Measurements from ENCODE around the gene MVB12B. TPM values are rescaled to one million over a fixed set of nuclear protein-coding genes. Genes with fewer than 3 reads are reported as not detected.

The MVB12B gene
- total RNA-seq, 2 experiments from 2014 or later = 33.5 to 34.1 TPM

DNA sequence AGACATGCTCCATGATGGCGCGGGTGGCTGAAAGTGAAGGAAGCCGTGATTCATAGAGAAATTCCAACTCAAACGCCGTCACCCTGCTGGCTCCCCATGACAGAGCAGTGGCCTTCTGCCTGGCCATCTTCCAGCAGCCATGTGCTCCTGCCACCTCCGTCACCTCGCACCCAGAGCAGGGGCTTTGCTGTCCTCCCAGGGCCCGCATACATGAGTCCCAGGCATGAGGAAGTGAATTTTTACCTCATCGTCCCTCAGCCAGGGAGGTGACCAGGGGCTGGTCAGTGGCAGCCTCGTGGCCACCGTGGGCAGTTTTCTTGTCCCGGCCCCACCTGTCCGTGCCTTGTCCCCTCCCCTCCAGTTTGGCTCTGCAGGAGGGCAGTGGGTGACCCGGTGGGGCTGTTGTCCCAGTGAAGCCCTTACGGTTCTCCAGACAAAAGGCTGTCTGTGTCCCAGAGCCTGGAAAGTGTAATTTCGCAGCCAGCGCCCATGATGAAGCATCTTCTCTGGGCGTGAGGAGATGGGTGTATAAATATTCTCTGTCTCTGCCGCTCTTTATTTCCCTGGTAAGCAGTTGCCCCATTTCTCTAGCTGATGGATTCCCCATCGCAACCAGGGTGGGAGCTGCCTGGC is 163.1 kb downstream of the MVB12B start:
- Mint-ChIP-seq H3K27ac (no peak overlapping the region), H3K9me3 (no peaks in the 10 kb centered on the region), H3K4me1 (peaks cover 12% of the 10 kb centered on the region), H3K4me3 (no peak overlapping the region), H3K36me3 (no peaks in the 10 kb centered on the region), H3K27me3 (no peaks in the 10 kb centered on the region)
- POLR2A ChIA-PET = no interaction called here
- no peak for DNase-seq
- ATAC-seq (ENCODE audit: low read depth) = no peak

DNA sequence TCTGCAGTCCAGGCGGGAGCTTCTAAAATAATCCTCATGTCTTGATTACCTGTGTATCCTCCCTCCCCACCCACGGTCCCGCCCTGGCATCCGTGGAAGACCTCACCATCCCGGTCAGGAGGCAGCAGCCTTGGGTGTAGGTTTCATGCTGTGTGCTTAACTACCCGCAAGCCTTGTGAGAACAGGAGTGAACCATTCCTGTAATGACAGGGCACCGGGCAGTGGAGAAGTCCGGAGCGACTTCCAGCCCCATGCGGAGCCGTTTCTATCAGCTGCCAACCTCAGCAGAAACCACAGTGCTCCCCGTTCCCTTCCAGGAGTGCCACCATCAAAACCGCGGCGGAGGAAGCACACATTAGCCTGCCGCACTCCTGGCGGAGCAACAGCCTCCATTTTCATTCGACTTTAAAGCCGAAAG is 163.6 kb downstream of the MVB12B start:
- peaks cover 12% of the 10 kb centered on the region for H3K4me1 Mint-ChIP-seq
- no peaks in the 10 kb centered on the region for H3K36me3 Mint-ChIP-seq
- no peak for DNase-seq
- peak; percentile 20 for ATAC-seq (ENCODE audit: low read depth)
- H3K9me3 Mint-ChIP-seq = no peaks in the 10 kb centered on the region
- no peak overlapping the region for H3K27ac Mint-ChIP-seq
- H3K27me3 Mint-ChIP-seq = no peaks in the 10 kb centered on the region
- peak overlapping the region; percentile 49 for H3K4me3 Mint-ChIP-seq
- POLR2A ChIA-PET = no interaction called here

DNA sequence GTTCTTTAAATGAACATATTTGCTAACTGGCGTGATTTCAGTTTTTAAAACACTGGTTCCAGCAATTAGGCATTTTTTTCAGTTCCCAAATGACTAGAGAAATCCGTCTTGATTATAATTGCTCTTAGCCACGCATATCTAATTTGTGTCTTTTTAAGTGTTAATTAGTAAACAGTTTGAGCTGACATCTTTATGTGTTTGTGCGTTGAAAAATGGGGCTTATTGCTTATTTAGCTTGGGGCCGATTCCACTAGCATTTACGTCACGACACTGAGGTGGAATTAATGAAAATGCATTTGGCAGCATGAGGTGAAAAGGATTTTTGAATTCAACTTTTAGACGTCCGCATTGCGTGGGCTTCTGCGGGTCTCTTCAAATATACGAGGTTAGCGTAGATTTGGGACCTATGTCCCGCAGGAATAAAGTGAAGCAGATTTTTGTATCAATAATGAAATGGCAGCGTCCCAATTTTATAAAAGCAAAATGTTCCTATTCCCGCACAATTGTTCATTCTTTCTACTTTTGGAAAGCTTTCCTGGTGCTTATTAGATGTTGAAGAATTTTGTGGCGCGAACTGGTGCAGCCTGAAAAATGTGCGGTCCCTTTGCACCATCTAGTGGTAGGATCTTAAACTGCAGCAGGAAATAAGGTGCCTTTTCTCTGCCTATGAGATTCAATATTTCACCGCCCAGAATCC is 164.4 kb downstream of the MVB12B start:
- ATAC-seq (ENCODE audit: low read depth) (no peak), DNase-seq (no peak)
- H3K4me3 Mint-ChIP-seq = no peak overlapping the region
- H3K4me1 Mint-ChIP-seq = peaks cover 9% of the 10 kb centered on the region
- POLR2A ChIA-PET = interaction anchor here (1.1 to 1.8 kb wide), 2 partner anchors 9 to 94 kb away, joined by 3 to 5 read pairs; no protein-coding TSS in a partner anchor
- no peaks in the 10 kb centered on the region for H3K9me3 Mint-ChIP-seq
- H3K36me3 Mint-ChIP-seq = no peaks in the 10 kb centered on the region
- no peaks in the 10 kb centered on the region for H3K27me3 Mint-ChIP-seq
- H3K27ac Mint-ChIP-seq = no peak overlapping the region

DNA sequence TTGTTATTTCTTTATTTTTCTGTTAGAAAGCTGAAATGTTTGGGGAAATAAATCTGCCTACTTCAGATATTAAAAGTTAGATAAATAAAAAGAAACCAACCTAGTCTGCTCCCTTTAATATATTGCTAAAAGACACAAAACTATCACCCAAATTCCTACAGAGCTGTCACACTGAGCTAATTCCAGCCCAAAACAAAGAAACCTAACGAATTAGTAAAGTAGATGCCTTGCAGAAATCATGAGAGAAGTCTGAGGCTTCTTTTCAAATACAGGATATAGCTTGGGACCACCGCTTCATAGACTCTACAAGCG is 164.9 kb downstream of the MVB12B start:
- POLR2A ChIA-PET = interaction anchor here (1.1 to 1.8 kb wide), 2 partner anchors 9 to 95 kb away, joined by 3 to 5 read pairs; no protein-coding TSS in a partner anchor
- Mint-ChIP-seq H3K4me1 (peaks cover 9% of the 10 kb centered on the region), H3K9me3 (no peaks in the 10 kb centered on the region), H3K27ac (no peak overlapping the region), H3K36me3 (no peaks in the 10 kb centered on the region), H3K4me3 (no peak overlapping the region), H3K27me3 (no peaks in the 10 kb centered on the region)
- DNase-seq = no peak
- ATAC-seq (ENCODE audit: low read depth) = no peak

DNA sequence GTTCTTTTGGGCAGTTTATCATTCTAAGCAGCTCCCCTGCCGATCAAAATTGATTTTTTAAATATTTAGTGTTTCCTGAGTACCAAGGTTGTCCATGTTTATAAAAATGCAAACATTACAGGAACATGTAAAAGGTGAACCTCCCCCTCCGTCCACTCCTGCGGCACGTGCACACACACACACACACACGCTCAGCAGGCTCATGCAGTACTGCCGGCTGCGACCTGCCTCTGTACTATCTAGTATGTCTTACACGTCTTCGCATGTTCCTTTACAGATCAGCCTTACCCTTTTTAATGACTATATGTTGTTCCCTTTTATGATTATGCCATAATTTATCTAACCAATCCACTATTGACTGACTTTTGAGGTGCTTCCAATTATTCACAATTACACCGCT is 165.3 kb downstream of the MVB12B start:
- H3K4me1 Mint-ChIP-seq = peaks cover 9% of the 10 kb centered on the region
- DNase-seq = no peak
- no peak for ATAC-seq (ENCODE audit: low read depth)
- H3K27me3 Mint-ChIP-seq = no peaks in the 10 kb centered on the region
- H3K9me3 Mint-ChIP-seq = no peaks in the 10 kb centered on the region
- no peaks in the 10 kb centered on the region for H3K36me3 Mint-ChIP-seq
- POLR2A ChIA-PET = interaction anchor here (1.1 to 1.8 kb wide), 3 partner anchors 8 to 95 kb away, joined by 3 to 5 read pairs (median 3); no protein-coding TSS in a partner anchor
- H3K27ac Mint-ChIP-seq = no peak overlapping the region
- no peak overlapping the region for H3K4me3 Mint-ChIP-seq

DNA sequence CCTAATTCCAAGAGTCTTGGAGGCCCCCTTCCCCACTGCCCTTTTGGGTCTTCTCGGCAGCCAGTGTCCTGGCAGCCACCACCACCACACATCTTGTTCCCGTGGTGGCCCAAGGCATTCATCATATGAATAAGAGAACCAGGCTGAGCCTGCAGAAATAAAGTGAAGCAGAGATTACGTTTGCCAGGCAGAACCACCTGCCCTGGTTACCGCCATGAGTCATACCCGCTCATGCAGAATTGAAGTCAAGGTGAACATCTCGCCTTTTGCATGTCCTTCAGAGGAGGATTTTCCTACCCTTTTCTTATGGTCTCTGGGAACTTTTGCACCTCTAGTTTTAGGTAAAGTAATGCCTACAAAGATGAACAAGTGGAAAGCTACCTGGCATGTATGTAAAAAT is 167.6 kb downstream of the MVB12B start:
- Mint-ChIP-seq H3K27me3 (no peaks in the 10 kb centered on the region), H3K4me3 (no peak overlapping the region), H3K36me3 (no peaks in the 10 kb centered on the region), H3K27ac (no peak overlapping the region), H3K4me1 (peaks cover 14% of the 10 kb centered on the region), H3K9me3 (no peaks in the 10 kb centered on the region)
- DNase-seq (no peak), ATAC-seq (ENCODE audit: low read depth) (no peak)
- POLR2A ChIA-PET = no interaction called here

DNA sequence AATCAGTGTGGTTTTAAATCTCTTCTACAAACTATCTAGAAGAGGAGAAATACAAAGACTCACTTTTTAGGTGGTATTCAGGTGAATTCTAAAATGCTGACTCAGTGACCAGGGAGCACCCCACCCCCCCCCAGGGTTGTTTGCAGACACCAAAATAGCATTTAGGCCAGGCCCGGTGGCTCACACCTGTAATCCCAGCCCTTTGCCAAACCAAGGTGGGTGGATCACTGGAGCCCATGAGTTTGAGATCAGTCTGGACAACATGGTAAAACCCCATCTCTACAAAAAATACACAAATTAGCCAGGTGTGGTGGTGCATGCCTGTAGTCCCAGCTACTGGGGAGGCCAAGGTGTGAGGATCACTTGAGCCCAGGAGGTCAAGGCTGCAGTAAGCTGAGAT is 168.1 kb downstream of the MVB12B start:
- no peak for DNase-seq
- Mint-ChIP-seq H3K4me3 (no peak overlapping the region), H3K4me1 (peaks cover 14% of the 10 kb centered on the region), H3K27me3 (peaks cover 2% of the 10 kb centered on the region), H3K36me3 (no peaks in the 10 kb centered on the region), H3K27ac (no peak overlapping the region), H3K9me3 (no peaks in the 10 kb centered on the region)
- POLR2A ChIA-PET = no interaction called here
- ATAC-seq (ENCODE audit: low read depth) = no peak

DNA sequence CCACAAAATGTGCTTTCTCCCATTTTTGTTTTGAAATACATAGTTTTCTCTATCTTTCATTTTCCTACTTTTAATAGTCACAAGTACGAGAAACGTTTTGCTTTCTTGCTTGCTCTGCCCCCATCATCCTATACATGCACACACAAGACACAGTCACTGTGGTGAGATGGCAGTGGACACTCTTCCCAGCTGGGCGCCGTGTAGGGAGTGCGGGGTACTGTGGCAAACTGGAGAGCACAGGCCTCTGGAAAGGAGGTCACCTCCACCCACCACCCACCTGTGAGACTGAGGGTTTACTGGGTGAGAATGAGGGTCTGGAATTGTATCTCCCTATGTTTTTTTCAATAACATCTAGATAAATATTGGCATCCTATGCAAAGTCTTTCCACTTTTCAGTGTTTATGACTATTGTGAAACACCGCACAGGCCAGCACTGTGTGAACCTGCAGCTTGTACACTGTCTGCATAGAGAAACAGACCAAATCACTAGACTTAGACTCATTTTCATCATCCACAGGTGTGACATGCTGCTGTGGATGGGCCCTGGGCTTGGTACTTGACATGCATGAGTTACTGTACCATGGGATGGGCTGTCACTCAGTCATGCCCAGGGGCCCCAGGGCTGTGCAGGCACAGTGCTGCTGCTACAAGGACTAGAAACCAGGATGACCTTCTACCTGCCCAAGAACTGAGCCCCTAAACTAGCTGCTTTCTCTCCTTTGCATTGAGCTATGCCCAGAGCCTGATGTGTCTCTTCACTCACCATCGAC is 169.0 kb downstream of the MVB12B start:
- POLR2A ChIA-PET = no interaction called here
- ATAC-seq (ENCODE audit: low read depth) = no peak
- DNase-seq = no peak
- H3K27ac Mint-ChIP-seq = no peak overlapping the region
- H3K9me3 Mint-ChIP-seq = no peaks in the 10 kb centered on the region
- peaks cover 10% of the 10 kb centered on the region for H3K4me1 Mint-ChIP-seq
- peaks cover 2% of the 10 kb centered on the region for H3K27me3 Mint-ChIP-seq
- no peak overlapping the region for H3K4me3 Mint-ChIP-seq
- no peaks in the 10 kb centered on the region for H3K36me3 Mint-ChIP-seq

DNA sequence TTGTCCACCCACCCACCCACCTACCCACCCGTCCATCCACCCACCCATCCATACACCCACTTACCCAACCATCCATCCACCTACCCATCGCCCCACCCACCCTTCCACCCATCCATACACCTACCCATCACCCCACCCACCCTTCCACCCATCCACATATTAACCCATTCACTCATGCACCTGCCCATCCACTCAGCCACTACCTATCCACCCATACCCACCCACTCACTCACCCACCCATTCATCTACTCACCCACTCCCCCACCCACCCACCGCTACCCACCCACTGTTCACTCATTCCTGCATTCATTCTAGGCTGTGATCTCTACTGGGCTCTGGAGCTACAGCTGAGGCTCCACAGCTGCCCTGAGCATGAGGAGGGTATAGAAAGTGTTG is 169.6 kb downstream of the MVB12B start:
- Mint-ChIP-seq H3K27ac (no peak overlapping the region), H3K27me3 (peaks cover 2% of the 10 kb centered on the region), H3K4me3 (no peak overlapping the region), H3K4me1 (peaks cover 8% of the 10 kb centered on the region), H3K36me3 (no peaks in the 10 kb centered on the region), H3K9me3 (no peaks in the 10 kb centered on the region)
- no peak for DNase-seq
- no peak for ATAC-seq (ENCODE audit: low read depth)
- POLR2A ChIA-PET = no interaction called here

DNA sequence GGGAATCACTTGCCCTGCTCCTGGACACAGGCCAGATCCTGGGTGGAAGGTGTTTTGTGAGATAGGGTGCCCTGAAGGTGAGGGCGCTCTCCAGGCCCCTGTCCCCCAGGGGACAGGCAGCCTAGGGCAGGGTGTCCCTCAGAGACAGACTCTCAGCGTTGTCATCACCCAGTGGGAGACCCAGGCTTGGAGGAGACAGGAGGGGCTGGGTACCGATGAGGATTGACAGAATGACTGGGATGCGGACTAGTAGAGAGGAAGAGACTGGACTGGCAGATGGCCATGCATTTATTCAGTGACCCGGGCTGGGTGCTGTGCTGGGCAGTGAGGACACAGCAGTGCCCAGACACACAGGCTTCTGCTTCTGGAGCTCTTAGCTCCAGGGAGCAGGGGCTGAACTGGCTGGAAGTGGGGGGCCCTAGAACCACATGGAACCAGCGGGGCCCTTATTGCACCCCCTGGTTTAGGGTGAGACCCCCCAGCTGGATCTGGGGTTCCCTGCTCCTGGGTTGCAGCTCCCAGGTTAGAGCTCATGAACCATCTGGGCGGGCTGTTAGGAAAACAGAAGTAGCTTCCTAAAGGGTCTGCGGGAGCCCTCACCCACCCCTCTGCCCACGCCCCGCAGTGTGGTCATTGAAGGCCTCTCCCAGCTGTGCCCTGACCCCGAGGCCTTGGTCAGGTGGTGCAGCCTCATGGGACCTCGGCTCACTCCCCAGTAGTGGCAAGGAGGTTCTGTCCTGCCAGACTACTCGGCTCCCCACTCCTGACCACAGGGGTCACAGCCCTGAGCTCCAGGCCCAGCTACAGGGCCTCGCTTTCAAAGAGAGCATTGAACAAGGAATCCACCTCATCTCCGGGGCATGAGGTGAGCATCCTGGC is 170.4 kb downstream of the MVB12B start:
- Mint-ChIP-seq H3K27ac (no peak overlapping the region), H3K4me1 (peaks cover 7% of the 10 kb centered on the region), H3K9me3 (no peaks in the 10 kb centered on the region), H3K27me3 (peaks cover 2% of the 10 kb centered on the region), H3K36me3 (no peaks in the 10 kb centered on the region), H3K4me3 (no peak overlapping the region)
- POLR2A ChIA-PET = no interaction called here
- ATAC-seq (ENCODE audit: low read depth) (no peak), DNase-seq (no peak)

DNA sequence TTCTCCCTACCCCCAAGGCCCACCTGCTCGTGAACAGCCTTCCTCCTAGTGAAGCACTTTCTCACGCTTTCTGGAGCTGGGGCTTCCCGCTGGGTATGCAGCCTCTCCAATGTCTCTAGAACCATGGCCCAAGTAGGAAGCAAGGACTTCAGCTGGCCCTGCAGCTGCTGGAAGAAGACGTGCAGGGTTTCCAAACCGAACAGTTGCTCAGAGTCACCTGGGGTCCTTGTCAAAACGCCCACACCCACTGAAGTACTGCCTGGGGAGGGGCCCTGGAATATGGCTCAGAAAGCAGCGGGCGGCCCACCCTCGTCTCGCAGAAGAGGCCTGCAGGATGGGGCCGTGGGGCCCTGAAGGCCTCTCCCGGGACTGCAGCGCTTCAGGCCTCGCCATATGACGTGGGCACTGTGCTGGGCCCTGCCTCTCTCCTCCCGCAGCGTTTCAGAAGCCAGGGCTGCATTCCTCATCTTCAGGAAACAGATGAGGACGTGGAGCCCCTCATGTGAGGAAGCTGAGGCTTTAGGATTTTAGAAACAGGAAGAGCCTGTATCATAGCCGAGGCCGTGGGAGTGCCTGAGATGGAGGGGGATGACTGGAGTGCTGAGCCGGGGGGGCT is 171.1 kb downstream of the MVB12B start:
- H3K4me1 Mint-ChIP-seq = peaks cover 7% of the 10 kb centered on the region
- no peaks in the 10 kb centered on the region for H3K9me3 Mint-ChIP-seq
- no peak overlapping the region for H3K4me3 Mint-ChIP-seq
- POLR2A ChIA-PET = no interaction called here
- no peak overlapping the region for H3K27ac Mint-ChIP-seq
- H3K27me3 Mint-ChIP-seq = peaks cover 2% of the 10 kb centered on the region
- H3K36me3 Mint-ChIP-seq = no peaks in the 10 kb centered on the region
- ATAC-seq (ENCODE audit: low read depth) (no peak), DNase-seq (no peak)

DNA sequence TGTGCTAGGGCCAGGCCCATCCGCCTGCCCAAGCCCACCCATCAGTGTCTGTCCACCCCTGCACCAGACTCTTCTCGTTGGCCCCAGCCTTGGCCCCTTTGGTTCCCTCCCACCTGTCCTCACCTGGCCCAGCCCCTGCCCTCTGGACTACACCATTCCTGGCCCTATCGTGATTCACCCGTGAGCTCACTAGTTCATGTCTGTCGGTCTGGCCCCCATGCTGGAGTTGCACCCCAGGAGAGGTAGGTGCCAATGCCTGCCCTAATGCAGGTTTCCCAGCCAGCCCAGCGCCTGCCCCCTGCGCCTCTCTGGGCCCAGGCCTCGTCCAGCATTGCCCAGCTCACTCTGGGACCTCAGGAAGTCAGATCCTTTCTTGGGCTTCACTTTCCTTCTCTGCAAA is 171.7 kb downstream of the MVB12B start:
- Mint-ChIP-seq H3K9me3 (no peaks in the 10 kb centered on the region), H3K27me3 (peaks cover 2% of the 10 kb centered on the region), H3K4me1 (peaks cover 7% of the 10 kb centered on the region), H3K27ac (peak overlapping the region; percentile 30), H3K36me3 (no peaks in the 10 kb centered on the region), H3K4me3 (no peak overlapping the region)
- DNase-seq (no peak), ATAC-seq (ENCODE audit: low read depth) (no peak)
- POLR2A ChIA-PET = no interaction called here

Data from activated naive CD8-positive, alpha-beta T cell treated with anti-CD3 and anti-CD28 coated beads, Interleukin-2, amount 10 ng/mL, durations not matched to agents 7 days and 5 days (primary cell).